ENCODE measurements around the gene CRHR1. TPM values are rescaled to one million over a fixed set of nuclear protein-coding genes. Genes with fewer than 3 reads are reported as not detected.
"Not testable (repeated sequence)": the region's sequence is repeated elsewhere in the genome, so short reads cannot be mapped to it uniquely, and the experiment has no call there.

Gene CRHR1
- polyA plus RNA-seq, 4 donors, result 0.21 to 0.67 (median 0.59) TPM; not detected in 1

DNA sequence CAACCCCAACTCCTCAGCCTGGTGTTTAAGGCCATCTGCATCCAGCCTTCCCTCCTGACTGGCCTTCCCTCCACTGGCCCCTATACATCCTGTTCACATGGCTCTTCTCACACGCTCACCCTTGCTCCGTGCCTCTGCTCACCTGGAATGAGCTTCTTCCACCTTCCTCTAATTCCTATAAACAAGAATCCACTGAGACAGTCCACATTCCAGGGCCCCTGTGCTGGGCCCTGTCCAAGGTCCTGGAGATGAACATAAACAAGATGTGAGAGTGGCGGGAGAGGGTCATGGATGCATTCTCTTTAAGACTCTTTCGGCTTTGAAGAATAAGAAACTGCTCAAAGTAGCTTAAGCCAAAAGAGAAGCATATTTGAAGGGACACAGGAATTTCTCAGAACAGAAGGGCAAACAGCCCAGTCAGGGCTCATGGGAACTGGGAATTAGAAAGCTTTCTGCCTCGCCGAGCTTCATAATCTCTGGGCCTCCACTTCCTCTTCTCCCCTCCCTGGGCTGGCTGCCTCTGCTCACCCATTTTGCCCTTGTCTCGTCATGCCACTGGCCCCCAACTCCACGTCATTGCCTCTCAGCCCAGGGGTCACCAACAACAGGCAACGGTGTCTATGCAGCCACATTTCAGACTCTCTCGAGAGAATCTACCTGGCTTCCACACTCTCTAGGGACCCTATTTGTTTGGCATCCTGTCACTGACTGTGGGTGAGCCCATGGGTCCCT lies 74.0 kb downstream of the CRHR1 start:
- DNase-seq (ENCODE audit: low read depth in 4 of 4, low spot score in 2 of 4), result peak; percentile 21 to 77 (median 49)

DNA sequence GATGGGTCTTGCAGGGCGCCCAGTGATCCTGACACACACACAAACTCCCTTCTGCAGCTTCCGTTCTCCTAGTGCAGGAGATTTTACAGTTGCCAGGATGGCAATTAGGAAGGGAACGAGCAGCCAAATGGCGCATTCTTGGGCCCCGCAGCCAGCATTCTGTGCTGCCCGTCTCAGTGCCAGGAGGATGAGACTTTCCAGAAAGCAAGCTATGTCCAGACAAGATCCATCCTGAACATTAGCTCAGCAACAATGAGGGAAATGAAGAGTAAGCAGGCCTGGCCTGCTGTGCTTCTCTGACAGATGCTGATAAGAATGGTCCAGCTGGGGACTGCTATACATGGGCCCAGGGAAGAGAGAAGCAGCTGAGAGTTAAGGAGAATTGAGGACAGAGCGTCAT lies 77.0 kb downstream of the CRHR1 start:
- no peak for DNase-seq (ENCODE audit: low read depth in 4 of 4, low spot score in 2 of 4)

DNA sequence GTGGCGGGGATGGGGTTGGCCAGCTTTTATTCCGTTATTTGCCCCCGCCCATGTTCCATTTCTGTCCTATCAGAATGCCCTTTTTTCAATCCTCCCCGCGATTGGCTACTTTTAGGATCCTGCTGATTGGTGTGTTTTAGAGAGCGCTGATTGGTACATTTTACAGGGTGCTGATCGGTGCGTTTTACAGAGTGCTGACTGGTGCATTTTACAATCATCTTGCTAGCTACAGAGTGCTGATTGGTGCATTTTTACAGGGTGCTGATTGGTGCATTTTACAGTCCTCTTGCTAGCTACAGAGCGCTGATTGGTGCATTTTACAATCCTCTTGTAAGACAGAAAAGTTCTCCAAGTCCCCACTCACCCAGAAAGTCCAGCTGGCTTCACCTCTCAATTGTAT lies 78.0 kb downstream of the CRHR1 start:
- not testable (repeated sequence) for DNase-seq (ENCODE audit: low read depth in 4 of 4, low spot score in 2 of 4)

DNA sequence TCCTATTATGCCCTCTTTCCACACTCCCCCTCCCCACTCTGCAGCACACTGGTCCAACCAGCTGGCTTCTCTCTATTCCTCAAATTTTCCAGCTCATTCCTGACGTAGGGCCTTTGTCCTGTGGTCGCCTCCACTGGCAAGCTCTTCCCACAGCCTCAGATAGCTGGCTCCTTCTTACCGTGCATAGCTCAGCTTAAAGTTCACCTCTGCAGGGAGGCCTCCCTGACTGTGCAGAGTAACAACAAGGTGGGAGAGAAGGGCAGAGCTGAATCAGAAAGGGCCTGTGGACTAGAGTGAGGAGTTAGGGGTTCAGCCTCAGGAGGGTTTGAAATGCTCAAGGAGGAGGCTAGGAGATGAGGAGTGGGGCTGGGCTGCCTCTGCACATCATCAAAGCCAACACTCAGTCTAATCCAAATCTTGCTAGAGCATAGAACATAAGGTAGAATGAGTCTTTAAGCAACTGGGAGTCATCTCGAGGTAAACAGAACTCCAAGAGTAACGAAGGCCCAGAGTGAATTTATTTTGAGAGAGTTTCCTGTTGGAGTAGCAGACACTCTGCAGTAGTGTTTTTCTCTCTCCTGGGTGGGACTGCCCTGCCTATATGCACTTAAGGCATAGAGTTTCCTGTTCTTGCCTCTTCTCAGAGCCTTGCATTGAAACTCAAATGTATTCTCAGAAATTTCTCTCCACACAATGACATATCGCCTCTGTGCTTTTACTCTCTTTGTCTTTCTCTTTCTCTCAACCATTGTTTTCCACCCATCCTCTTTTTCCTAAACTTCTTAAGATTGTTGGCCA lies 79.9 kb downstream of the CRHR1 start:
- no peak for DNase-seq (ENCODE audit: low read depth in 4 of 4, low spot score in 2 of 4)

GRCh38 chr17:45867171-45867570 lies 83.1 kb downstream of the CRHR1 start:
- DNase-seq (ENCODE audit: low read depth in 4 of 4, low spot score in 2 of 4), result no peak

- DNase-seq (ENCODE audit: low read depth in 4 of 4, low spot score in 2 of 4), result no peak
Measured at GRCh38 chr17:45867702-45868101, 83.6 kb downstream of the CRHR1 start.

- DNase-seq (ENCODE audit: low read depth in 4 of 4, low spot score in 2 of 4), result no peak
Measured at GRCh38 chr17:45868276-45868675, 84.2 kb downstream of the CRHR1 start.

DNA sequence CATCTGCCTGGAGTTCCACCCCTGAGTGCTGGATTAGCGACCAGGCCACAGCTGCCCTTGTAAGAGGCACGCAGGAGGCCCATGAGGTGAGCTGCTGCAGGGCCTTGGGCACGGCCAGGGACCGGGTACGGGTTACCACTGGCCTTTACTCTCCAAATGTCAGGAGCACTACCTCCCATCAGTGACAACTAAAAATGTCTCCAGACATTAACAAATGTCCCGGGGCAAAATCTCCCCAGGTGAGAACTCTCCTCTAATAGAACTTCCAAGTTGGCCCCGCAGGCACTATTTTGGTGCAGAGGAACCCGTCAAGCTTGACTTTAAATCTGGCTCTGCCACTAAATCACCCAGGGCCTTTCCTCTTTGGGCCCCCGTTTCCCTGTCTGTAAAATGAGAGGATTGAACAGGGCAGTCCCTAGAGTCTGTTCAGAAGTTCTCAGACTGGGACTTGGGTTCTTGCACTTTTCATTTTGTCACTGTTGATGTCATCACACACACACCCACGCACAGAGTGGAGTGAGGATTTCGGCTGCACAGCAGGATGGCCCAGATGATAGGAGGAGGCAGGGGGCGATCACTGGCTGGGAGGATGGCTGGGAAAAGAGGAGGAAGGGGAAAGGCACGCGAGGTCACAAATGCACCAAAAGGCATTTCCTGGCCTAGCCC lies 85.7 kb downstream of the CRHR1 start:
- DNase-seq (ENCODE audit: low read depth in 4 of 4, low spot score in 2 of 4), result no peak

- no peak for DNase-seq (ENCODE audit: low read depth in 4 of 4, low spot score in 2 of 4)
Measured at GRCh38 chr17:45870342-45870974, 86.3 kb downstream of the CRHR1 start.

- no peak for DNase-seq (ENCODE audit: low read depth in 4 of 4, low spot score in 2 of 4)
Measured at GRCh38 chr17:45871718-45872117, 87.6 kb downstream of the CRHR1 start.

GRCh38 chr17:45873728-45874127 lies 89.6 kb downstream of the CRHR1 start:
- no peak for DNase-seq (ENCODE audit: low read depth in 4 of 4, low spot score in 2 of 4)

DNA sequence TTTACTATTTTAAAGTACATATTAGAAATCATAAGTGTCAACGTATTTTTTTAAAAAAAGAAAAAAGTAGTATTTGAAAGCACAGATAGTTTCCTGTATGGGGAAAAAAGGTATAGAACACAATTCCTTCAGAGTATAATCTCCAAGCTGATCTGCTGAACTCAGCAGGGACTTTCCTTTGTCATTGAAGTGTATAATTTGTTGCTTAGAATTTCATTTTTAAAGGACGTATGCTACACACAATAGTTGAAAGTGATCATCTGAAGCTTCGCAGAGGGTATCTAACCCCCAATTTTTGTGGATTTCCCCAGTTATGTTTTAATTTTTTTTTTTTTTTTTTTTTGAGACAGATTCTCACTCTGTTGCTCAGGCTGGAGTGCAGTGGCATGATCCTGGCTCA lies 90.0 kb downstream of the CRHR1 start:
- DNase-seq (ENCODE audit: low read depth in 4 of 4, low spot score in 2 of 4), result no peak

DNA sequence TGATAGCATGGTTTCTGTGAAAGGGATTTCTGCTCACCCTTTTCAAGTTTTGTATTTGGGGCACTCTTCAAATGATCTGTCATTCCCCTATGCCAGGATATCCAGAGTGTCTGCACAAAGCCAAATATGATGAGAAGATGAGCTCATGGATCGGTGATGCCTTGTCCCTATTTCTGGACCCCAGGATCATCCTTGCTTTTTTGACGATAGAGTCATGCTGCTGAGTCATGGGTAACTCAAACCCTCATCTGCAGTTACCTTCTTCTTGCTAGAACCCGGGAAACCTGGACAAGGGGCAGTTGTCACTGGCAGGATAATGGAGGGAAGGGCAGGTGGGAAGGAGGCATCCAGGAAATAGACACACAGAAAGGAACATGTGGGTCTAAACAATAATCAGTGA lies 92.4 kb downstream of the CRHR1 start:
- no peak for DNase-seq (ENCODE audit: low read depth in 4 of 4, low spot score in 2 of 4)

GRCh38 chr17:45877467-45877866 lies 93.3 kb downstream of the CRHR1 start:
- no peak for DNase-seq (ENCODE audit: low read depth in 4 of 4, low spot score in 2 of 4)

- no peak for DNase-seq (ENCODE audit: low read depth in 4 of 4, low spot score in 2 of 4)
Measured at GRCh38 chr17:45883063-45883462, 98.9 kb downstream of the CRHR1 start.

Other genes with a start within 250 kb of the CRHR1 start
- not detected for gene SPPL2C, start 60.6 kb downstream of the CRHR1 start, polyA plus RNA-seq (ENCODE audit: insufficient read length in 4 of 4)
- gene MAPT, start 110.2 kb downstream of the CRHR1 start, polyA plus RNA-seq (ENCODE audit: insufficient read length in 4 of 4), result 10 to 100 TPM in 2 of 4 donors, 1 to 10 TPM in 2; 9.2 to 13.8 (median 10.5) TPM
- gene STH, start 214.9 kb downstream of the CRHR1 start, polyA plus RNA-seq (ENCODE audit: insufficient read length in 4 of 4), result under 1 TPM in 1 of 4 donors, not detected in 3; 0.35 TPM

Measured in left renal cortex interstitium (tissue), 4 donors.